Natural killer cell (primary cell): Measurements from ENCODE around the gene SCGB1D2. TPM values are rescaled to one million over a fixed set of nuclear protein-coding genes. Genes with fewer than 3 reads are reported as not detected.

Experiments
- ATAC-seq, 3 donors: fragments of 150-1000 bp in 2 of 3; fragments of 200-7000 bp in 1 of 3; cut with Tn5 transposase; 1 replicate in 1 of 3; 2 replicates in 2 of 3; pipeline ENCODE4 v1.10.0; 2021; ENCODE audit warnings: mild to moderate bottlenecking in 2 of 3, moderate library complexity in 2 of 3
- DNase-seq, 2 donors: peaks; one replicate each; pipeline versions ENCODE4 v3.0.0 to v3.0.0-alpha.2; 2013 to 2021; ENCODE audit warnings: mixed read lengths in 1 of 2
- H3K27ac ChIP-seq: one replicate; pipeline ENCODE4 v1.5.1; 2013; ENCODE audit warnings: mild to moderate bottlenecking, low read length
- H3K27me3 ChIP-seq: one replicate; pipeline ENCODE4 v1.6.1; 2013; ENCODE audit warnings: low read length; ENCODE audit not compliant: control insufficient read depth, insufficient read depth
- H3K36me3 ChIP-seq: one replicate; pipeline ENCODE4 v1.6.1; 2013; ENCODE audit warnings: low read length; ENCODE audit not compliant: control insufficient read depth, insufficient read depth
- H3K4me1 ChIP-seq: one replicate; pipeline ENCODE4 v1.6.1; 2013; ENCODE audit warnings: low read length; ENCODE audit not compliant: control insufficient read depth, insufficient read depth
- H3K4me3 ChIP-seq: one replicate; pipeline ENCODE4 v1.5.1; 2013; ENCODE audit warnings: low read length
- H3K9me3 ChIP-seq: one replicate; pipeline ENCODE4 v1.6.1; 2013; ENCODE audit warnings: low read length; ENCODE audit not compliant: control insufficient read depth, insufficient read depth
- H3K27ac Mint-ChIP-seq, 2 donors: one replicate each; pipeline ENCODE4 v1.8.0; 2022; ENCODE audit warnings: mild to moderate bottlenecking in 2 of 2, mixed read lengths in 2 of 2, moderate library complexity in 1 of 2
- H3K27me3 Mint-ChIP-seq, 2 donors: one replicate each; pipeline ENCODE4 v1.8.0; 2022; ENCODE audit warnings: low read depth in 2 of 2, mixed read lengths in 2 of 2
- H3K36me3 Mint-ChIP-seq: one replicate; pipeline ENCODE4 v1.8.0; 2022; ENCODE audit warnings: mixed read lengths
- H3K4me1 Mint-ChIP-seq, 2 donors: one replicate each; pipeline ENCODE4 v1.8.0; 2022; ENCODE audit warnings: mixed read lengths in 2 of 2
- H3K4me3 Mint-ChIP-seq: one replicate; pipeline ENCODE4 v1.8.0; 2022; ENCODE audit warnings: mild to moderate bottlenecking, moderate library complexity, mixed read lengths
- H3K9me3 Mint-ChIP-seq, 2 donors: one replicate each; pipeline ENCODE4 v1.8.0; 2022; ENCODE audit warnings: mixed read lengths in 2 of 2
- WGBS: methylation state at CpG from one replicate; pipeline ENCODE4 v1.1.7; 2013; ENCODE audit warnings: missing lambda C conversion rate; ENCODE audit not compliant: insufficient coverage; 5-methylcytosine and 5-hydroxymethylcytosine counted together
- intact Hi-C: fragments of 100-400 bp; cut with micrococcal nuclease; formaldehyde crosslinking; loops from one replicate; pipeline ENCODE4 v1.14.2; 2022
- total RNA-seq, 4 donors: library from RNA; stranded (reverse); fragments of 120-200 nt in 1 of 4; gene quantifications; one replicate each; pipeline versions ENCODE4 v1.2.3 to v1.2.4, GENCODE V29; 2013 to 2022
- TF ChIP-seq, protein P1 (sequence below): fragments of 200-600 bp; IDR thresholded peaks from one replicate; pipeline ENCODE4 v1.8.0; 2022; ENCODE audit warnings: antibody characterized with exemption

The SCGB1D2 gene
- total RNA-seq, 3 donors from 2014 or later (not counting 1 experiment from before 2014, with no cell fraction given), result not detected

GRCh38 chr11:62267050-62267449, 25.0 kb downstream of the SCGB1D2 start:
- DNase-seq (no peak), ATAC-seq (no peak)
- no peak overlapping the region for H3K27ac Mint-ChIP-seq
- H3K9me3 ChIP-seq, result no peaks in the 10 kb centered on the region
- H3K27me3 ChIP-seq, result no peaks in the 10 kb centered on the region
- no peaks in the 10 kb centered on the region for H3K9me3 Mint-ChIP-seq
- no peak overlapping the region for H3K4me3 Mint-ChIP-seq
- intact Hi-C loops, result no loop called here
- no peak overlapping the region for H3K27ac ChIP-seq
- WGBS, result 80% methylated on average over 1 of the region's 1 CpG
- no peaks in the 10 kb centered on the region for H3K4me1 ChIP-seq
- no peaks in the 10 kb centered on the region for H3K36me3 Mint-ChIP-seq
- peaks cover 12 to 25% of the 10 kb centered on the region in 2 donors for H3K27me3 Mint-ChIP-seq
- TF ChIP-seq, protein P1, sequence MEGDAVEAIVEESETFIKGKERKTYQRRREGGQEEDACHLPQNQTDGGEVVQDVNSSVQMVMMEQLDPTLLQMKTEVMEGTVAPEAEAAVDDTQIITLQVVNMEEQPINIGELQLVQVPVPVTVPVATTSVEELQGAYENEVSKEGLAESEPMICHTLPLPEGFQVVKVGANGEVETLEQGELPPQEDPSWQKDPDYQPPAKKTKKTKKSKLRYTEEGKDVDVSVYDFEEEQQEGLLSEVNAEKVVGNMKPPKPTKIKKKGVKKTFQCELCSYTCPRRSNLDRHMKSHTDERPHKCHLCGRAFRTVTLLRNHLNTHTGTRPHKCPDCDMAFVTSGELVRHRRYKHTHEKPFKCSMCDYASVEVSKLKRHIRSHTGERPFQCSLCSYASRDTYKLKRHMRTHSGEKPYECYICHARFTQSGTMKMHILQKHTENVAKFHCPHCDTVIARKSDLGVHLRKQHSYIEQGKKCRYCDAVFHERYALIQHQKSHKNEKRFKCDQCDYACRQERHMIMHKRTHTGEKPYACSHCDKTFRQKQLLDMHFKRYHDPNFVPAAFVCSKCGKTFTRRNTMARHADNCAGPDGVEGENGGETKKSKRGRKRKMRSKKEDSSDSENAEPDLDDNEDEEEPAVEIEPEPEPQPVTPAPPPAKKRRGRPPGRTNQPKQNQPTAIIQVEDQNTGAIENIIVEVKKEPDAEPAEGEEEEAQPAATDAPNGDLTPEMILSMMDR, result no peak
- peaks cover 6 to 7% of the 10 kb centered on the region in 2 donors for H3K4me1 Mint-ChIP-seq
- no peaks in the 10 kb centered on the region for H3K36me3 ChIP-seq
- H3K4me3 ChIP-seq, result no peak overlapping the region

GRCh38 chr11:62267576-62267975, 25.5 kb downstream of the SCGB1D2 start:
- H3K27me3 Mint-ChIP-seq, result peaks cover 12 to 24% of the 10 kb centered on the region in 2 donors
- Histone ChIP-seq H3K4me1 (no peaks in the 10 kb centered on the region), H3K36me3 (no peaks in the 10 kb centered on the region), H3K27ac (no peak overlapping the region), H3K4me3 (no peak overlapping the region), H3K27me3 (no peaks in the 10 kb centered on the region), H3K9me3 (no peaks in the 10 kb centered on the region)
- WGBS, result 73% methylated on average over 2 of the region's 3 CpGs
- H3K27ac Mint-ChIP-seq, result no peak overlapping the region
- no peaks in the 10 kb centered on the region for H3K9me3 Mint-ChIP-seq
- intact Hi-C loops, result no loop called here
- no peak overlapping the region for H3K4me3 Mint-ChIP-seq
- ATAC-seq (no peak), DNase-seq (no peak)
- TF ChIP-seq, protein P1, result no peak
- H3K36me3 Mint-ChIP-seq, result no peaks in the 10 kb centered on the region
- H3K4me1 Mint-ChIP-seq, result peaks cover 6 to 7% of the 10 kb centered on the region in 2 donors

DNA sequence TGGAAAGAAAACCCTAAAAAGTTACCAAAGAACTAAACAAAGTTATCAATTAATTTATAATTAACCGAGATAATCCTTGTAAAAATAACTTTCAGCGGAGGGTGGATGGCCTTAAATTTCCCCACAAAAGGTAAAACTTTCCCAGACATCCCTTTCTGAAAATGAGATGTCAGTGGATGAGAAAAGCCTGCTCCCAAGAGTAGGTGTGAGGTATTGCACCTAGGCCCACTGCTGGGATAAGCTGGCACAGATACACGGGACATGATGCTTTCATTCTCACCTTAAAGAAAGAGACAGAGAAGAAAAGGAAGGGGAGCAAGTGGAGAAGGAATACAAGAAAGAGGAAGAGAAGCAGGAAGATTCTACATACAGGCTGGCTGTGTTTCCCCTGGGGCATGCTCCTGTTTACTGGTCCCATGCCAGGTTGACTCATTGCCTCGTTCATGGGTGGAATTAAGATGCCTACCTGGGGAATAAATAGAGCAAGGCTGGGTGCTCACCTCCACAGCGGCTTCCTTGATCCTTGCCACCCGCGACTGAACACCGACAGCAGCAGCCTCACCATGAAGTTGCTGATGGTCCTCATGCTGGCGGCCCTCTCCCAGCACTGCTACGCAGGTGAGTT, 27.7 kb downstream of the SCGB1D2 start, which contains the start of gene SCGB2A2:
Gene SCGB2A2, plus strand, starts transcription at position 505 of the 625 bp plus-strand sequence. Its CDS starts 59 bp downstream, at position 564.
- Mint-ChIP-seq H3K27me3 (peaks cover 7 to 12% of the 10 kb centered on the region in 2 donors), H3K4me3 (no peak within 1 kb of the TSS), H3K36me3 (no peaks in the 10 kb centered on the region), H3K9me3 (no peaks in the 10 kb centered on the region), H3K4me1 (no peaks in the 10 kb centered on the region), H3K27ac (no peak within 1 kb of the TSS)
- ATAC-seq, result peak in 1 of 3 donors; percentile 24
- Histone ChIP-seq H3K4me1 (no peaks in the 10 kb centered on the region), H3K27me3 (no peaks in the 10 kb centered on the region), H3K9me3 (no peaks in the 10 kb centered on the region), H3K36me3 (no peaks in the 10 kb centered on the region), H3K27ac (no peak within 1 kb of the TSS), H3K4me3 (no peak within 1 kb of the TSS)
- intact Hi-C loops, result no loop called here
- 75% methylated on average over 9 of the region's 10 CpGs for WGBS
- no peak for DNase-seq
- TF ChIP-seq, protein P1, result no peak

DNA sequence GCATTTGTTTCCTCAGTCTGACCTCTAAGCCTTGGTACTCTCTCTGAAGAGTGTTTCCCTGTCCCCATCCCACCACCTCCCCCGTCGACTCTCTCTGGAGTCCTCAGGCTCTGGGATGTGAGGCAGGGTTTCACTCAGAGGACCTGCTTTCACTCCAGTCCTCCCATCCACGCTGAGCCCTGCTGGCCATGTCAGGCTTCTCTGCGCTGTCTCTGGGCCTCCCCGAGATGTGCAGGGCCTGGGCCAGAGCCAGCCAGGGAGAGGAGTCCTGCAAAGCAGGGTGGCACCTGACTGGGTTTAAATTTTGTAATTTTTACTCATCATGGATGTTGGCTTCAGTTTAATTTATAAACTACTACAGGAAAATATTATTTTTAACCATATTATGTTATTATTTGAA, 31.2 kb downstream of the SCGB1D2 start:
- H3K27me3 Mint-ChIP-seq, result peaks cover 6 to 9% of the 10 kb centered on the region in 2 donors

More for the DNA sequence above, 31.2 kb downstream of the SCGB1D2 start:
- DNase-seq (no peak), ATAC-seq (no peak)
- no peaks in the 10 kb centered on the region for H3K36me3 ChIP-seq
- H3K27ac Mint-ChIP-seq, result no peak overlapping the region
- no peaks in the 10 kb centered on the region for H3K27me3 ChIP-seq
- intact Hi-C loops, result no loop called here
- no peaks in the 10 kb centered on the region for H3K9me3 ChIP-seq
- no peak overlapping the region for H3K4me3 ChIP-seq
- no peaks in the 10 kb centered on the region for H3K9me3 Mint-ChIP-seq
- no peak overlapping the region for H3K4me3 Mint-ChIP-seq
- 87% methylated on average over 5 of the region's 5 CpGs for WGBS
- H3K4me1 Mint-ChIP-seq, result no peaks in the 10 kb centered on the region
- no peaks in the 10 kb centered on the region for H3K36me3 Mint-ChIP-seq
- TF ChIP-seq, protein P1, result no peak
- H3K27ac ChIP-seq, result no peak overlapping the region
- no peaks in the 10 kb centered on the region for H3K4me1 ChIP-seq
